SW 1271 (cell line): ENCODE data around the gene PASK.
"Not testable (repeated sequence)": the region's sequence is repeated elsewhere in the genome, so short reads cannot be mapped to it uniquely, and the experiment has no call there.

Experiments
- DNase-seq, 2 experiments: peaks; one replicate each; lab custom pipeline; 2025; lab: John Stamatoyannopoulos, UW

The PASK gene

GRCh38 chr2:241104611-241105010 is 44.7 kb downstream of the PASK start:
- DNase-seq, result not testable (repeated sequence)

- no peak for DNase-seq
These were observed 46.1 kb downstream of the PASK start for GRCh38 chr2:241103176-241103595.

GRCh38 chr2:241102239-241102803 is 47.0 kb downstream of the PASK start, which contains the start of gene MTERF4:
MTERF4 (minus strand) TSS chr2:241102287; CDS start chr2:241102273, 14 bp downstream.
- DNase-seq, result peak; percentile 67 to 82

- DNase-seq, result no peak
These were observed 50.0 kb downstream of the PASK start for GRCh38 chr2:241099246-241099645.

GRCh38 chr2:241096979-241097378 is 52.3 kb downstream of the PASK start:
- no peak for DNase-seq

GRCh38 chr2:241095594-241096290 is 53.5 kb downstream of the PASK start:
- DNase-seq, result no peak

- DNase-seq, result no peak
These were observed 54.3 kb downstream of the PASK start for GRCh38 chr2:241094924-241095420.

- DNase-seq, result no peak
These were observed 55.1 kb downstream of the PASK start for GRCh38 chr2:241094172-241094571.

GRCh38 chr2:241093133-241093781 is 56.0 kb downstream of the PASK start:
- not testable (repeated sequence) for DNase-seq

- no peak for DNase-seq
These were observed 56.6 kb downstream of the PASK start for GRCh38 chr2:241092677-241093076.

GRCh38 chr2:241091734-241092445 is 57.4 kb downstream of the PASK start:
- DNase-seq, result no peak

GRCh38 chr2:241091201-241091600 is 58.1 kb downstream of the PASK start:
- no peak for DNase-seq

GRCh38 chr2:241088791-241089732 is 60.2 kb downstream of the PASK start:
- no peak for DNase-seq

GRCh38 chr2:241088376-241088775 is 60.9 kb downstream of the PASK start:
- no peak for DNase-seq

GRCh38 chr2:241087420-241088268 is 61.6 kb downstream of the PASK start:
- DNase-seq, result no peak

GRCh38 chr2:241084856-241085444 is 64.3 kb downstream of the PASK start:
- DNase-seq, result no peak

GRCh38 chr2:241083091-241083415 is 66.2 kb downstream of the PASK start:
- DNase-seq, result no peak

GRCh38 chr2:241082341-241083090 is 66.8 kb downstream of the PASK start:
- no peak for DNase-seq

GRCh38 chr2:241081643-241082340 is 67.5 kb downstream of the PASK start:
- DNase-seq, result no peak
